PC-9 (cell line): Measurements from ENCODE around the gene SLC47A1.

Source experiments
- EZH2 ChIP-seq: fragments of 200-600 bp; sonication (generic); IDR thresholded peaks from 2 replicates; pipeline ENCODE4 v1.8.0; 2017; ENCODE audit warnings: antibody characterized with exemption, low read depth
- TF ChIP-seq, protein P1 (sequence below): fragments of 200-600 bp; sonication (generic); conservative IDR thresholded peaks from 2 replicates; pipeline ENCODE4 v1.6.1; 2017; ENCODE audit warnings: mixed run types, antibody characterized with exemption, mild to moderate bottlenecking, moderate library complexity

DNA sequence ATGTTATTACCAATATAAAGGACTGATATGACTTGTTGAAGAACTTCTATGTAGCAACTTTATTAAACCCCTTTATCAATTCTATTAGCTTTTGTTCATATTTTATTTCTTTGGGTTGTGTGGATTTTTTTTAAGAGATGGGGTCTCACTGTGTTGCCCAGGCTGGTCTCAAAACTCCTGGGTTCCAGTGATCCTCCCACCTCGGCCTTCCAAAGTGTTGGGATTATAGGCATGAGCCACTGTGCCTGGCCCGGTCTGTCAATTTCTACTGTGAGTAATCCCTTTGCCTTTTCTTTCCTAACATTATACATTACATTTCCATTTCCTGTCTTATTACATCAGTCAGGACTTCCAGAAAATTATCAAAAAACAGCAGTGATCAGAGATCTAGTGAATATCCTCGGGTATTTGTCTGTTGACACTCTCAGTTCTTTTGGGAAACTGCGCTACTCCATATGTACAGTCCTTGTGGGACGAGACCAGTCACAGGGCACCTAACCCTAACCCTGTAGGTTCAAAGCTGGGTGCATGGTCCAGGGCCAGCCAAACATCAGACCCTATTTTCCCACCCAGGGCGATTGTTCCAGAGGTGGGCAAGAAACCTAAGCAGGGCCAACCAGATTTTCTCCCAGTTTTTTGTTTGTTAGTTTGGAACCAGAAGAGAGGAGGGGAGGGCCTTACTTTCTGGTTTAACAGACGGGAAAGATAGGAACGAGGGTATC lies 1.7 kb upstream of the SLC47A1 start:
- TF ChIP-seq EZH2 = no peak
- TF ChIP-seq, protein P1, sequence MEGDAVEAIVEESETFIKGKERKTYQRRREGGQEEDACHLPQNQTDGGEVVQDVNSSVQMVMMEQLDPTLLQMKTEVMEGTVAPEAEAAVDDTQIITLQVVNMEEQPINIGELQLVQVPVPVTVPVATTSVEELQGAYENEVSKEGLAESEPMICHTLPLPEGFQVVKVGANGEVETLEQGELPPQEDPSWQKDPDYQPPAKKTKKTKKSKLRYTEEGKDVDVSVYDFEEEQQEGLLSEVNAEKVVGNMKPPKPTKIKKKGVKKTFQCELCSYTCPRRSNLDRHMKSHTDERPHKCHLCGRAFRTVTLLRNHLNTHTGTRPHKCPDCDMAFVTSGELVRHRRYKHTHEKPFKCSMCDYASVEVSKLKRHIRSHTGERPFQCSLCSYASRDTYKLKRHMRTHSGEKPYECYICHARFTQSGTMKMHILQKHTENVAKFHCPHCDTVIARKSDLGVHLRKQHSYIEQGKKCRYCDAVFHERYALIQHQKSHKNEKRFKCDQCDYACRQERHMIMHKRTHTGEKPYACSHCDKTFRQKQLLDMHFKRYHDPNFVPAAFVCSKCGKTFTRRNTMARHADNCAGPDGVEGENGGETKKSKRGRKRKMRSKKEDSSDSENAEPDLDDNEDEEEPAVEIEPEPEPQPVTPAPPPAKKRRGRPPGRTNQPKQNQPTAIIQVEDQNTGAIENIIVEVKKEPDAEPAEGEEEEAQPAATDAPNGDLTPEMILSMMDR = no peak
